Nucleus accumbens (tissue), 56 donors: ENCODE results near the gene LENG8.
A peak's percentile ranks its signal among the peaks of the same experiment; 100 is the strongest.

Experiments
- DNase-seq, 56 donors: peaks; one replicate each; lab custom pipeline; 2025; lab: John Stamatoyannopoulos, UW

The LENG8 gene

DNA sequence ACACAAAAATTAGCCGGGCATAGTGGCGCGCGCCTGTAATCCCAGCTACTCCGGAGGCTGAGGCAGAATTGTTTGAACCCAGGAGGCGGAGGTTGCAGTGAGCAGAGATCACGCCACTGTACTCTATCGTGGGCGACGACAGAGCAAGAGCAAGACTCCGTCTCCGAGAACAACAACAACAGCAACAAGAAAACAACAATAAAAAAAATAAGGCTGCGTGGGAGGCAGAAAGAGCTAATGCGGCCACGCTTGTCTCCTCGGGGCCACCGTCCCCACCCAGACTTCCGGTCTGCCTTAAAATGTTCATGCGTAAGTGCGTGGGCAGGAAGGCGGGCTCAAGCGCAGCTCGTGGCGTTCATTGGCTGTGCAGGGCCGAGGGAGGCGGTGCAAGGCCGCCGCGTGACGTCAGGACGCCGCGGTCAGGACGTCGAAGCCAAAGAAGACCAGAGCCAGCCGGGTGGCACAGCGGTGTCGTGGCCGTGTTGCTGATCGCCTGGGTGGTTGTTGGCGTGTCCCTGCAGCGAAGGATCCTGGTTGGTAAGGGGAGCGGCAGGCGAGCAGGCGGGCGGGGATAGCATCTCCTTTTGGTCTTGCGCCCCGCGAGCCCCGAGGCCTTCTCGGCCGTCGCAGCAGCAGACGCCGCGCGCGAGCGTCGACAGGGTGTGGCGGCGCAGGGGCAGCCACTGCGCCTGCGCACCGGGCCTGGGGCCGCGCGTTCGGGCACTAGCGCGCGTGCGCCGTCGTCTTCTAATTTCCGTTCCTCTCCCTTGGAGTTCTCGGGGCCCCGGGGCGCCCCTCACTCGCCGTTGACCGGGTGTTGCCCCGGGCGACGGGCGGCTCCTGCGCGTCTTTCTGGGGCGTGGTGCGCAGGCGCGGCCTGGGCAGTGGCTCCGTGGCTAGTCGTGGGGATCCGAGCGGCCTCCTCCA, at the start of gene LENG8:
Gene LENG8 (plus strand): TSS at position 426 of the 927 bp plus-strand sequence. CDS start 2,146 bp downstream, outside the sequence.
- peak; percentile 87 to 99 (median 97) for DNase-seq

DNA sequence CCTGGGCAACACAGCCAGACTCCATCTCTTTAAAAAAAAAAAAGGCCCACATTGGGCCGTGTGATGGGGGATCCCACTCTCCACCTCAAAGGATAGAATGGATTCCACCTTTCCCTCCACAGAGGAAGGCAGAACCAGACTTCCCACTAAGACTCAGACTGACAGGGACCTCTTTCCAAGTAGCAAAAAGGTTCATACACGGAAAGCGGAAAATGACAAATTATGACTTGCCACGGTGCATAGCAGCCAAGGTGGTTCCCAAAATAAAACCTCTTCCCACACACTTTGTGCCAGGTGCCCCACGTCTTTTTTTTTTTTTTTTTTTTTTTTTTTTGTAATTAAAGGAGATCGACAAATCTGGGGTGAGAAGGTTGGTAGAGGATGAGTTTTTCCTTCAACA, 48.1 kb upstream of the LENG8 start:
- peak in 7 of 56 donors; percentile 7 to 36 (median 28) for DNase-seq

DNA sequence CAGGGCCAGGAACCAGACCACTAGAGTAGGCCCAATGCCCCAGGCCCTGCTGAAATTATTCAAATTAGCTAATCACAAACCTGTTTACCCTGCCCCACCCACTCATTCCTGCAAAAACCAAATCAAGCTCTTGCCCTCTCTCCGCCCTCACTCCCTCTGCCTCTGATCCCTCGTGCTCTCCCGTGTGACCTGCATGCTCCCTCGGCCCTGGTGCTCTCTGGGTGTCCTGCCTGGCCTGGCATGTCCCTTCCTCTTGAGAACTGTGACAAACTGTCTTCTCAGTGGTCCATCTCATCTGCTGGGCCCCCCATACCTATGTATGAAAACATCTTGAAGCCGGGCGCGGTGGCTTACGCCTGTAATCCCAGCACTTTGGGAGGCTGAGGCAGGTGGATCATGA, 45.9 kb upstream of the LENG8 start:
- DNase-seq: no peak

DNA sequence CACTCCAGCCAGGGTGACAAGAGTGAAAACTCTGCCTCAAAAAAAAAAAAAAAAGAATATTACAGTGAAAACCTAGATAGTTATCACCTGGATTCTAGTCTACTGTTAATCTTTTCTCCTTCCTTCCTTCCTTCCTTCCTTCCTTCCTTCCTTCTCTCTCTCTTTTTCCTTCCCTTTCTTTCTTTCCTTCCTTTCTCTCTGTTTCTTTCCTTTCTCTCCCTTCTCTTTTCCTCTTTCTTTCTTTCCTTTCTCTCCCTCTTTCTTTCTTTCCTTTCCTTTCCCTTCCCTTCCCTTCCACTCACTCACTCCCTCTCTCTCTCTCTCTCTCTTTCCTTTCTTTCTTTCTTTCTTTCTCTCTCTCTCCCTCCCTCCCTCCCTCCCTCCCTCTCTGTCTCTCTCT, 43.4 kb upstream of the LENG8 start:
- no peak for DNase-seq

DNA sequence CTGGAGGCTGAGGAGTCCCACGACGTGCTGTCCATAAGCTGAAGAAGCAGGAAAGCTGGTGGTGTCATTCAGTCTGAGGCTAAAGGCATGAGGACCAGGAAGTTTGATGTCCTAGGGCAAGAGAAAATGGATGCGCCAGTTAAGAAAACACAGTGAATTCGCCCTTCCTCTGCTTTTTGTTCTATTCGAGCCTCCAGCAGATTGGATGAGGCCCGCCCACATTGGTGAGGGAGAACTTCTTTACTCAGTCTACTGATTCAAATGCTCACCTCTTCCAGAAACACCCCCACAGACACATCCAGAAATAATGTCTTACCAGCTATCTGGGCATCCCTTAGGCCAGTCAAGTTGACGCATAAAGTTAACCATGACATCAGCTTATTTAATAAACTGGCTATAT, 41.2 kb upstream of the LENG8 start:
- DNase-seq: no peak

DNA sequence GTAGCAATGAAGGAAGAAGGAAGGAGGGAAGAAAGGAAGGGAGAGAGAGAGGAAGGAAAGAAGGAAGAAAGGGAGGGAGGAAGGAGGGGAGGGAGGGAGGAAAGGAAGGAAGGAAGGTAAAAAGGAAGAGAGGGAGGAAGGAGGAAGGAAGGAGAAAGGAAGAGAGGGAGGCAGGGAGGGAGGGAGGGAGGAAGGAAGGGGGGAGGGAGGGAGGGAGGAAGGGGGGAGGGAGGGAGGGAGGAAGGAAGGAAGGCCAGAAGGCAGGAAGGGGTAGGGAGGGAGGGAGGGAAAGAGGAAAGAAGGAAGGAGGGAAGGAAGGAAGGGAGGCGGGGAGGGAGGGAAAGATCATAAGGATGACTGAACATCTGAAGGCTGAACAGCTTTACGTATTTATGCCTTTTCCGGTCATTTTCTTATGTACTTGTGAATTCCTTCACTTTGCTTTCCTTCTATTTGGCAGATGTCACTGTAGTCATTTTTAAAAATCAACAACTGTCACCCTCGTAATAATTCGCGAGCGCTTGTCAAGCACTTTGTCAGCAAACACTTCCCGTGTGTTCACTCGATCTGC, 40.5 kb upstream of the LENG8 start:
- DNase-seq: no peak

DNA sequence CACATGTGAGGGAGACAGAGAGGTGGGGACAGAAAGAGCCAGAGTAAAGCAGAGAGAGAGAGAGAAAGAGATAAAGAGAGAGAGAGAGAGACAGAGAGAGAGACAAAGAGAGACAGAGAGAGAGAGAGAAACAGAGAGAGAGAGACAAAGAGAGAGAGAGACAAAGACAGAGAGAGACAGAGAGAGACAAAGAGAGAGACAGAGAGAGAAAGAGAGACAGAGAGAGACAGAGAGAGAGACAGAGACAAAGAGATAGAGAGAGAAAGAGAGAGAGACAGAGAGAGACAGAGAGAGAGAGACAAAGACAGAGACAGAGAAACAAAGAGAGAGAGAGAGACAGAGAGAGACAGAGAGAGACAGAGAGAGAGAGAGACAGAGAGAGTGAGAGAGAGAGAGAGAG, 38.0 kb upstream of the LENG8 start:
- no peak for DNase-seq

DNA sequence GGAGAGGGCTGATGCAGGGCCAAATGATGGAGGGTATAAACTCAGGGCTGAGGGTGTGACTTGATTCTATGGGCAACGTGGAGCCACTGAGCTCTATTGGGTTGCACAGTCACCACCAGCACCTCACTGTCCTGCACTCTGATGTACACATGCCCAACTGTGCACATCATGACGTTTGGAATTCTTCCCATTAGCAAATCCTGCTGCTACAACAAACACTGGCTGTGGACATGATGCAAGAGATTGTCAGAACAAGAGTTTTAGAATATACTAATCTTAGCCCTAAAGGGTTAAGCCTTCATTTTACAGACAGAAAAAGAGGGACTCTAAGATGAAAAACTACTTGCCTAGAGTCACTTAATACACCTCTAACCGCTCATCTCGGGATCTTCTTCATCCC, 36.1 kb upstream of the LENG8 start:
- DNase-seq: no peak

DNA sequence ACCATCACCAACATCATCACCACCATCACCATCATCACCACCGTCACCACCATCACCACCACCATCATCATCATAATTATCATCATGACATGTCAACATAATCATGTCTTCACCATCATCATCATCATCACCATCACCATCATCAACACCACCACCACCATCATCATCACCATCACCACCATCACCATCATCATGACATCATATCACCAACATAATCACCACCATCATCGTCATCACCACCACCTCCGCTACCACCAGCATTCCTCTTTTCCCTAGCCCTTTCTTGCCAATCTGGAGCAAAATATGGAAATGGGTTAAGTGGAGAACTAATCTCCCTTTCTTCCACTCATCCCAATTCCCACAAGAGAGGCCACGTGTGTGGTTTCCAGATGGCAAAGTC, 34.8 kb upstream of the LENG8 start:
- DNase-seq: no peak

DNA sequence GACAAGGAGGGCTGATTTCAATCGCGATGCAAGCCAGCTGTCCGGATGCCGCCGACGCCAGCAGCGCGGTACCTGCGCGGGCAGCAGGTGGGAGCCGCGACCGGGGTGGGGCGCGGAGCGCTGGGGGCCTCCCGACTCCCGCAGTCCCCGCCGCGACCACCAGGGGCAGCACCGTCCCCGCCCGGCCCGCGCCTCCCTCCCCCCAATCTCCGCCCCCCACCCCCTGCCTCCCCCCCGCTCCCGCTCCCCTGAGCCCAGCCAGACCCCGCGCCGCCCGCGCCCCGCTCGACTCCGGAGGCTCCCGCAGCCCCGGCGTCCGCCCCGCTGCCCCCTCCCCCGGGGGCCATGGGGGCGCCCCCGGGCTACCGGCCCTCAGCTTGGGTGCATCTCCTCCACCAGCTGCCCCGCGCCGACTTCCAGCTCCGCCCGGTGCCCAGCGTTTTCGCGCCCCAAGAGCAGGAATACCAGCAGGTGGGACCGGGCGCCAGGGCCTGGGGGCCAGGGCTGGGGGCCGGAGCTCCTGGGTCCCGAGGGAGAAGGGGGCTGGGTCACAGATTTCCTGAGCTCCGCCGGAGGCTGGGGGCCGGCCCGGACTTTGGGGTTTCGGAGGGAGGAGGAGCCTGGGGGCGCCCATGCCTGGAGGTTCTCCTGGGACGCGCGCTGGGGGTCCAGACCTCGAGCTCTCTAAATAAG, 33.6 kb upstream of the LENG8 start, which contains the start of gene TTYH1:
Gene TTYH1 (plus strand): TSS at position 257 of the 693 bp plus-strand sequence. CDS start 89 bp downstream, at position 346.
- peak in 43 of 56 donors; percentile 23 to 79 (median 59) for DNase-seq

DNA sequence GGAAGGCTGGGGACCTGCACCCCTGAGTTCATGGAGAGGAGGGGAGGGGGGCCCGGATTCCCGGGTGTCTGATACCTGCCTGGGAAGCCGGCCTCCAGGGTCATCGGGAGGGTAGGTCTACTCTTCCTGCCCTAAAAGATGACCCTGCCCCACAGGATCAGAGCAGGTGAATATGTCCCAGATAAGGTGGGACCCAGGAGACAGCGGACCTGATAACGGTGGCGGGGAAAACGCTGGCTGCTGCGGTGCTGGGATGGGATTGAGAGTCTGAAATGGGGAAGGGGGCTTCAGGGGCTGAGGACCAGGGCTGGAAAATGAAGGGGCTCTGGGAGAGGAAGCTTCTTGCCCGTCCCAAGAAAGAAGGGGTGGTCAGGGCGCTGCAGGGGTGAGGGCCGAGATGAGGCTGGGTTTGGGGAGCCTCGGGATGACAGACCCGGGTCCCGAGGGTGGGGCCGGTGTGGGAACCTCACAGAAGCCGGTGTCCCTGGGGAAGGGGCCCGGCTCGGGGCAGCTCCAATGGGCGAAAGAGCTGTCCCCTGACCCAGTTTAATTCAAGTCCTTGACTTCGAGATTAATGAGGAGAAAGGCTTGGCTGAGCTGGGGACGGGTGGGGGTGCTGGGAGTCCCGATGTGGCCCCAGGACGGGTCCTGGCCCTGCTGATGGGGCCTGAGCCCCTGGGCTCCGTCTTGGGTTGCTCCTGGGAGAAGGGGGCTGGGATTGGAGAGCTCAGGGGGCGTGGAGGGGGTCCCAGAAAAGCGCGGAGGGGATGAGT, 32.9 kb upstream of the LENG8 start:
- DNase-seq: peak in 11 of 56 donors; percentile 23 to 65 (median 49)

DNA sequence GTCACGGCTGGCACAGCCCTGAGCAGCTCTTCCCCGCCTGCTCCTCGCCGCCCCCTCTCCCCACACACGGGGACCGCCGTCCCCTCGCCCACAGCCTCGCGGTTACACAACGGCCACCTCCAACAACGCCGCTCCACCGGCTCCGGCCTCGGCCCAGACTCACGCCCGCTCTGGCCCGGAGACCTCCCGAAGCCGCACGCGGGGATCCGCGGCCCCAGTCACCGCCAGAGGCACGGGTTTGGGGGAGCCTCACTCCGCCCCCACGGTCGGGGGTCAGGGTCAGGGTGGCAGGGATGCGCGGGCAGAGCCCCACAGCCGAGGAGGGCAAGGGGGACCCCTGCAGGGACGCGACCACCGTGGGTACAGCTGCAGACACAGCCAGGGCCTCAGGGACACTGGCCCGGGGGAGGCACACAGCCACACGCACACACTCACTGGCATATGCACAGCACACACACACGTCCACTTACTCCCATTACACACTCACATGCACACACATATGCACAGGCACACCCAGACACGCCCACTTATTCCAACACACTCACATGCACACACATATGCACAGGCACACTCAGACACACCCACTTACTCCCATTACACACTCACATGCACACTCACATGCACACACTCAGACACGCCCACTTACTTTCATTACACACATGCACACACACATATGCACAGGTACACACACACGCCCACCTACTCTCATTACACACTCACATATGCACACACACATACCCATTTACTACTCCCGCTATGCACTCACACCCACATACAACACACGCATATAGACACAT, 32.1 kb upstream of the LENG8 start:
- peak in 16 of 56 donors; percentile 13 to 58 (median 34) for DNase-seq

DNA sequence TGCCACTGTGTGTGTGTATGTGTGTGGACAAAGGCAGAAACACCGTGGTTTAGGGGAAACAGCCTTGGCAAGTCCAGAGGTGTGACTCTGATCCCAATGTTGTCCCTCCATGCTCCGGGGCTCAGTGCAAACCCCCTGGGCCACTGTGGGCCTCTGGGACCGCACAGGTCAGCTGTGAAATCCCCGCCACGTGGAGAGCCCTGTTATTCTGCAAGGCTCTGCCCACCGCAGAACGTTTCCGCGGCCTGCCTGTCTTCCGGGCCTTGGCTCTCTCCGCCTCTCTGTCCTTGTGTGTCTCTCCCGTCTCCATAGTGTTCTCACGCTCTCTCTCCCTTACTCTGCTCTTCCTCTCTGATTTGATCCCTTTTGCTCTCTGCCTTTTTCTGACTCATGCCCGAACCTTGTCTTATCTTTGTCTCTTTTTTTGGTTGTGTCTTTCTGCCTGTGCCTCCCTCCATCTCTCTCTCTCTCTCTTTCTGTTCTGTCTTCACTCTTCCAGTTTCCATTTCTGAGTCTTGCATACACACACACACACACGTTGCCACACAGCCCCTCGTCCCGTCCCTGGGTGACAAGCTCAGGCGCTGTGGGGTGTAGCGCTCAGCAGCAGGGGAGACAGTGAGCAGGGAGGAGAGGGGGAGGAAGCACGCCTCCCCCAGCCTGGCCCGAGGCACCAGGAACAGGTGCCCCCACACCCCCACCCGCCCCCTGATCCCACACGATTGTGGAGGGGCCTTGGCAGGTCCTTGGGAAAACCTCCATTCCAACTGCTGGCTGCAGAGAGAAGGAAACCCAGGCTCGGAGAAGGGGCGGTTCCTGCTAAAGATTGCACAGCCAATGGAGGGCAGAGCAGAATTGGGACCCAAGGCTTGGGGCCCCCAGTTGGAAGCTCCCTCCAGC, 30.7 kb upstream of the LENG8 start:
- DNase-seq: peak in 46 of 56 donors; percentile 31 to 84 (median 58)

DNA sequence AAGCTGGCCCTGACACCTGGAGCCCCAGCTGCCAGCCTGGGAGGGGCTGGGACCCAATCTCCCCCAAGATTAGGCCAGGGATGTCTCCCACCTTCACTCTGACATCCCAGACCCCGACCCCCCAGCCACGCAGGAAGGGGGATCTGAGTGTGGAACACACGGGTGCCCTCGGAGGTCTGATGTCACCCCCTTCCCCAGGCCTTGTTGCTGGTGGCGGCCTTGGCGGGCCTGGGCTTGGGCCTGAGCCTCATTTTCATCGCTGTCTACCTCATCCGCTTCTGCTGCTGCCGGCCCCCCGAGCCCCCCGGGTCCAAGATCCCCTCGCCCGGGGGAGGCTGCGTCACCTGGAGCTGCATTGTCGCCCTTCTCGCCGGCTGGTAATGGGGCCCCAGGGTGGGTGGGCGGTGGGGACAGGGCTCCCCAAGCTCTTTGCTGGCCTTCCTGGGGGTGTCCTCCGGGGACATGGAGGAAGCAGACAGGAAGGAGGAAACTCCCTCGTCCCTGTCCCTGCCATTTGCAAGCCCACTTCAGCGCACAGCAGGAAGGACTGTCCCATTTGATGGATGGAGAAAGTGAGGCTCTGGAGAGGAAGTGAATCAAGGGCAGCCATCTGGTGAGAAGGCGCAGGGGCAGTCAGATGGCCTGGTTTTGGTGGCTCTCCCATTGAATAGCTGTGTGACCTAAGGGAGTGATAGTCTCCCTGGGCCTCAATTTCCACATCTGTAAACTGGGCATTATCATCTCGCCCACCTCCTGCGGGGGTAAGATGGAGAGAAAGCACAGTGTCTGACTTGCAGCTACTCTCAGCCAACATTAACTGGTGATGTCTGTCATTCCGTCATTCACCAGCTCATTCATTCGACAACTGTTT, 29.8 kb upstream of the LENG8 start:
- peak in 2 of 56 donors; percentile 51 to 58 for DNase-seq

DNA sequence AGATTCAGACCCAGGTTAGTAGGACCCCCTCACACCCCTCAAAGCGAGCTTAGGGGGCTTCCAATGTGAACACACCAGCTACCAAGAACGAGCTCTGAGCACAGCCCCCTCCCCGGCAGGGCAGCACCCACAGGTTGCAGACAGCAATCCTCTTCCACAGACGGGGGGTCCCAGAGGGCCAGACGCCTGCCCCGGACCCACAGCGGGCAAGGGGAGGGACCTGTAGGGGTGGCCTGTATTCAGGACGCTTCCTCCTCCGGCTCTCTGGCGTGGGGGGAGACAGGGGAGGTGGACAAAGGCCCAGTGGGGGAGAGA, 29.0 kb upstream of the LENG8 start:
- DNase-seq: peak in 2 of 56 donors; percentile 80 to 90

DNA sequence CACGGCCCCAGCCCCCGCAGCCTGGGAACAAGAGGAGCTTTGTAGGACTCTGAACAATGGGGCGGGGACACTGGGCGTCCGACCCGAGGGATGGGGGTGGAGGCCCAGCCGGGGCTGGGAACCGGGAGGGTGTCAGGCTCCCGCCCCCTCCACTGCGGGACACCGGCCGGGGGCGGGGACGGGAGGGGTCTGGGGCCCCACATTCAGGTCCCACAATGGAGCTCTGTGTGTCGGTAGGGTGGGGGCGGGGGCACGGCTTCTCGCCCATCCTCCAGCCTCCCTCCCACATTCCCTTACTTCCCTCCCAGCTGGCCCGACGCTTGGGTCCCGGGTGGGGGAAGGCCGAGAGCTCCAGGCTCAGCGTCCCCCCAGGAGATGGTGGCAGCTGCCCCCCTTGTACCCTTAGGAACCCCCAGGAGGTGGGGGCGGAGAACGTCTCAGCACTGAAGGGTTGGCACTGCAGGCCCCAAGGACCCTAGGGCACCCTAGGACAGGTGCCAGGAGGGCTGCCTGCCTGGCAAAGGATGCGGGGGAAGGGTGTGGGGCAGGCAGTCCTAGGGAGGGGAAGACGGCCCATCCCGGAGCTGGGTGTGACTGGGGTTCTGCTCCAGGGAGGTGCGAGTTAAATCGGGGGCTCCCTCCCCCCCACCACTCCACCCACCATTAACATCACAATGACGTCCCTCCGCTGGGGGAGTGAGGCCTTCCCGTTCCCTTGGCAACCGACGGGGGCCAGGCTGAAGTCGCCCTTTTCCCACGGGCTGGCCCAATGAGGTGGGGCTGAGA, 28.4 kb upstream of the LENG8 start:
- DNase-seq: peak; percentile 84 to 99 (median 97)

DNA sequence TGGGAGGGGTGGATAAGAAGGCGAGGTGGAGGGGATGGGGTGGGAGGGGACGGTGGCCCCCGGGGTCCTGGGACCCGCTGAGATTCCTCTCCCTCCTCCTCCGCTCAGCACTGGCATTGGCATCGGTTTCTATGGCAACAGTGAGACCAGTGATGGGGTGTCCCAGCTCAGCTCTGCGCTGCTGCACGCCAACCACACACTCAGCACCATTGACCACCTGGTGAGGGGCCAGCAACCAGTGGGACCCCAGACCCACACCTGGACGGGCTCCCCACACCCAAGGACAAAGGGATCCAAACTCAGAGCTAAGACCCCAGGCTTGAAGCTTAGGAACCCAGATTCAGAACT, 27.9 kb upstream of the LENG8 start:
- DNase-seq: peak in 1 of 56 donors; percentile 96
